GM19372 (cell line): ENCODE data around the gene HSD11B2.

Source experiments
- ATAC-seq: cut with Tn5 transposase; IDR thresholded peaks from one replicate; pipeline ENCODE4 v1.9.1; 2021; ENCODE audit warnings: mild to moderate bottlenecking, low read depth, moderate library complexity; ENCODE audit not compliant: unreplicated experiment

The HSD11B2 gene

DNA sequence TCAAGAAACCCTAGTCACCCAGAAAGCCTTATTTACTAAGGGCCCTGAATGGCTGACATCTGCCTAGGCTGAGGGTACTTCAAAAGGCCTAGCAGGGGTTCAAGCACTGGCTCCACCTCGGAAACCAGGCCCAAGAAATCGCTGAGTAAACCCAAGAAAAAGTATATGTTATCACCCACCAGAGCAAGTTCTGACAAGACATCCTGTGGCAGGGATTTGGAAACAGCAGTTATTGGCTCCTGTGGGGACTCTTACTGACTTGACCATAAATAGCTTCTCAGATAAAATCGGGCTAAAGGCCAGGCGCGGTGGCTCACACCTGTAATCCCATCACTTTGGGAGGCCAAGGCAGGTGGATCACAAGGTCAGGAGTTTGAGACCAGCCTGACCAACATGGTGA, 37.8 kb downstream of the HSD11B2 start:
- no peak for ATAC-seq

- ATAC-seq = no peak
These were observed 39.4 kb downstream of the HSD11B2 start for GRCh38 chr16:67470359-67470758.

DNA sequence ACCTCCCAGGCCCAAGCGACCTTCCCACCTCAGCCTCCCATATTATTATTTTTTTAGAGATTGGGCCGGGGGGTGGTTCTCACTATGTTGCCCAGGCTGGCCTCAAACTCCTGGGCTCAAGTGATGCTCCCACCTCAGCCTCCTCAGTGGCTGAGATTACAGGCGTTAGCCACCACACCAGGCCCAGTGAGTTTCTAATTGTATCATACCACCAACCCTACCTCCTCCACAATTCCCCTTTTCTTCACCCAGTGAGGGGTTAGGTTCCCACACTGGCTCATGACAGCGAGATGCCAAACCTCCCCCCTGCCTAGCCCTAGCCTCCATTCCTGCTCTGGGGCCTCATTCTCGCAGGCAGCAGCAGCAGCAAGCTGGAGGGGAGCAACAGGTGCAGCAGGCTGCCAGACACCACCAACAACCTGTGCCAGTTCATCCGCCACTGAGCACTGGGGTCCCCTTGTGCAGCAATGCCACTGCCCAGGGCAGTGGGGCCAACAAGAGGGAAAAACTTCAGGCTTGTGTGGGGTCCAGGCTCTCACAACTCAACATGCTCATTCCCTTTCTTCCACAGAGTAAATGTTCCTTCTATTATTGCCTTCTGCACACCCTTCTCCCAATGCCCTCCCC, 41.0 kb downstream of the HSD11B2 start:
- ATAC-seq = no peak

GRCh38 chr16:67474551-67475455, 43.9 kb downstream of the HSD11B2 start:
- no peak for ATAC-seq

- ATAC-seq = no peak
These were observed 47.1 kb downstream of the HSD11B2 start for GRCh38 chr16:67477960-67478554.

GRCh38 chr16:67480833-67481560, 50.1 kb downstream of the HSD11B2 start, which contains the start of gene ATP6V0D1:
TSS of gene ATP6V0D1 (minus strand) at chr16:67481157. CDS start at chr16:67481086, 71 bp downstream.
- peak; percentile 98 for ATAC-seq

- no peak for ATAC-seq
These were observed 50.8 kb downstream of the HSD11B2 start for GRCh38 chr16:67481561-67482232.

DNA sequence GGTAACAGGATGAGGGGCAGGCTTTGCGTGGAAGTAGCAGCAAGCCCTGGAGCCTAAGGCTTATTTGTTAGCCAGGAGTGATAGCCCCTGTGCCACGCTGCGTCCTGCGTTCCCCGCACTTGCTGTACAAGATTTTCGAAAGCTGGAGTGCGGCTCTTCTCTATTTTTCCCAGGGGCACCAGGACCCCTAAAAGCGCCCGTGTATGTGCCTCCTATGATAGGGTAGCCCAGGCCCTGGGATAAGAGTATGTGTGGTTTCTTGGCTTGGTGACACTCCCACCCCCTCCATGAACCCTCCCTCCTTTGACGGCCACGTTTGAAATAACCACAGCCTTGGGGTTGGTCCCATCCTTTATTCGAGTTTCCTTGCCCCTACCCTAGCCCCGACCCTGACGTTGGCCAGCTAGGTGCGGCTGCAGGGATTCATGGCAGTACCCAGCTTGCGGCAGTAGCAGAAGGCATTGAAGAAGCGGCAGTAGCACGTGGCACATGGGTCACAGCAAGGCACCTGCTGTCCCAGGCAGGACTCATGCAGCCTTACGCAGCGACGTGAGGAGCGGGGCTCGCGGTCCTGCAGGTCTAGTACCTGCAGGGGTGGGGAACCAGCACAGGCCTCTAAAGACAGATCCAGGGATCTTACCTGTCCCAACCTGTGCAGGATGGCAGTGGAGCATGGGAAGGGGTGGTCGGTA, 51.5 kb downstream of the HSD11B2 start:
- ATAC-seq = no peak

GRCh38 chr16:67483150-67483549, 52.2 kb downstream of the HSD11B2 start, which contains the start of gene AGRP:
TSS of gene AGRP (minus strand) at chr16:67483547. CDS start at chr16:67483398, 149 bp downstream.
- ATAC-seq = no peak

GRCh38 chr16:67483731-67484525, 53.0 kb downstream of the HSD11B2 start:
- ATAC-seq = no peak

DNA sequence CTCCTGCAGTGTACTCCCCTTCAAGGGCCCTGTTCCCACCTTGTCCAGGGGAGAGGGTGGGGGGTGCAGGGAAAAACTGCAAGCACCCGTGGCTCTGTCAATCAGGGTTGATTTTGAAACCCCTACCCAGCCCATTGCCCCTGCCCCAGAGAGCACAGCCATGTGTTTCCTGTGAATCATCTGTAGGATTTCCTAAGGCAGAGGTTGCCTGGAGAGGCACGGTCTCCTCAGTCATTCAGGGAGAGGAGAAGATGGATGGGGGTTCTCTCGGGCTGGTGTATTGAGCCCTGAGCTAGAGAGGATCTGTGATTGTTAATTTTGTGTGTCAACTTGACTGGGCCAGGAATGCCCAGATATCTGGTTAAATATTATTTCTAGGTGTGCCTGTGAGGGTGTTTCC, 55.9 kb downstream of the HSD11B2 start:
- ATAC-seq = no peak
